Aorta (tissue), 4 donors: ENCODE data around the gene CD58. TPM values are rescaled to one million over a fixed set of nuclear protein-coding genes. Genes with fewer than 3 reads are reported as not detected.

Experiments
- microRNA-seq, 2 donors: library from miRNA; unstranded; fragments of <30 nt; microRNA quantifications; one replicate each; pipeline ENCODE4 v1.2.0, GENCODE V29; 2020
- polyA plus RNA-seq, 2 donors: library from polyadenylated mRNA; stranded (reverse); fragments of 200-250 nt; gene quantifications; one replicate each; pipeline ENCODE4 v1.2.3, GENCODE V29; 2013
- total RNA-seq, 2 donors: library from RNA; stranded (reverse); fragmentation: NEBNext Ultra II Directional; extraction: Animal tissue kit (Norgen Biotek cat#: 25700); gene quantifications; one replicate each; pipeline ENCODE4 v1.2.1, GENCODE V29; 2021
- donor health status: healthy with polysubstance abuse.
- donor health status: Bipolar disorder and iron deficiency.
- donor health status: DM: no; HTN: no; CAD: no.
- donor health status: DM: yes; HTN: yes; CAD: no.

The CD58 gene
- total and polyA plus RNA-seq, 4 donors = 28.6 to 45.4 (median 31.6) TPM

Small RNA genes lying within 50 kb of the gene (microRNA-seq; reads per million reads assigned to microRNA genes)
- gene MIR548AC = 0 reads per million in 2 donors

Other genes with a start within 250 kb of the CD58 start
- gene ATP1A1, start 197.8 kb downstream of the CD58 start, total RNA-seq = 100 to 1,000 TPM; 200 to 216 TPM
- gene ATP1A1, start 197.8 kb downstream of the CD58 start, polyA plus RNA-seq = 100 to 1,000 TPM; 138 to 173 TPM
- 1 to 10 TPM; 1.5 to 5.9 TPM for gene IGSF3, start 96.7 kb upstream of the CD58 start, total RNA-seq
- gene IGSF3, start 96.7 kb upstream of the CD58 start, polyA plus RNA-seq = under 1 TPM; 0.18 to 0.38 TPM
- 1 to 10 TPM; 4.3 to 5.5 TPM for gene CD2, start 183.4 kb upstream of the CD58 start, total RNA-seq
- 10 to 100 TPM in 1 of 2 donors, under 1 TPM in 1; 0.74 to 12.0 TPM for gene CD2, start 183.4 kb upstream of the CD58 start, polyA plus RNA-seq